AG10803 (cell line): ENCODE data around the gene FGFR3.
A peak's percentile ranks its signal among the peaks of the same experiment; 100 is the strongest.

Experiments
- DNase-seq: peaks from one replicate; pipeline ENCODE4 v3.0.0; 2010; ENCODE audit warnings: low read depth
- H3K4me3 ChIP-seq: 2 replicates; pipeline ENCODE4 v1.5.1; 2011; ENCODE audit warnings: mild to moderate bottlenecking, low read length, control low read depth
- CTCF ChIP-seq: conservative IDR thresholded peaks from 2 replicates; pipeline ENCODE4 v1.5.1; 2011; ENCODE audit warnings: mild to moderate bottlenecking, low read length, control low read depth, inconsistent platforms

The FGFR3 gene

GRCh38 chr4:1798580-1799386, 5.7 kb downstream of the FGFR3 start:
- H3K4me3 ChIP-seq: no peak overlapping the region
- no peak for TF ChIP-seq CTCF
- no peak for DNase-seq

GRCh38 chr4:1799387-1800375, 6.6 kb downstream of the FGFR3 start:
- no peak for TF ChIP-seq CTCF
- H3K4me3 ChIP-seq: no peak overlapping the region
- DNase-seq: no peak

- no peak overlapping the region for H3K4me3 ChIP-seq
- no peak for TF ChIP-seq CTCF
- DNase-seq: no peak
These were observed 7.7 kb downstream of the FGFR3 start for GRCh38 chr4:1800805-1801204.

DNA sequence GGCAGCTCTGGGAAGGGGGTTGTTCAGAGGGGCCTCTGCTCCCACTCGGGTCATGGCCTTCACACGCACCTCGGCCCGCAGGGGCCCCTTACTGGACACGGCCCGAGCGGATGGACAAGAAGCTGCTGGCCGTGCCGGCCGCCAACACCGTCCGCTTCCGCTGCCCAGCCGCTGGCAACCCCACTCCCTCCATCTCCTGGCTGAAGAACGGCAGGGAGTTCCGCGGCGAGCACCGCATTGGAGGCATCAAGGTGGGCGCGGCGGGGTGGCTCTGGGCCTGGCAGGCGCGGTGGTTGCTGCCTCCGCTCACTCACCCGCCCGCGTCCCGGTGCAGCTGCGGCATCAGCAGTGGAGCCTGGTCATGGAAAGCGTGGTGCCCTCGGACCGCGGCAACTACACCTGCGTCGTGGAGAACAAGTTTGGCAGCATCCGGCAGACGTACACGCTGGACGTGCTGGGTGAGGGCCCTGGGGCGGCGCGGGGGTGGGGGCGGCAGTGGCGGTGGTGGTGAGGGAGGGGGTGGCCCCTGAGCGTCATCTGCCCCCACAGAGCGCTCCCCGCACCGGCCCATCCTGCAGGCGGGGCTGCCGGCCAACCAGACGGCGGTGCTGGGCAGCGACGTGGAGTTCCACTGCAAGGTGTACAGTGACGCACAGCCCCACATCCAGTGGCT, 8.3 kb downstream of the FGFR3 start:
- TF ChIP-seq CTCF: no peak

GRCh38 chr4:1802151-1802715, 9.1 kb downstream of the FGFR3 start:
- no peak for TF ChIP-seq CTCF
- H3K4me3 ChIP-seq: no peak overlapping the region
- peak; percentile 72 for DNase-seq

More for the DNA sequence above, 8.3 kb downstream of the FGFR3 start:
- DNase-seq: no peak
- no peak overlapping the region for H3K4me3 ChIP-seq

- no peak for DNase-seq
- no peak for TF ChIP-seq CTCF
- H3K4me3 ChIP-seq: no peak overlapping the region
These were observed 9.8 kb downstream of the FGFR3 start for GRCh38 chr4:1802720-1803522.
